GM23338 (cell line): ENCODE data around the gene HELB.

Experiments
- EZH2 ChIP-seq: fragments of 200-600 bp; sonication (generic); IDR thresholded peaks from one replicate; pipeline ENCODE4 v1.8.0; 2017; ENCODE audit warnings: antibody characterized with exemption, mild to moderate bottlenecking, low read depth; ENCODE audit not compliant: unreplicated experiment
- JUNB ChIP-seq: IDR thresholded peaks from one replicate; pipeline ENCODE4 v1.6.1; 2016; ENCODE audit warnings: antibody characterized with exemption; ENCODE audit not compliant: unreplicated experiment
- POLR2AphosphoS5 ChIP-seq: IDR thresholded peaks from 2 replicates; pipeline ENCODE4 v1.6.1; 2016; ENCODE audit warnings: antibody characterized with exemption, low read depth
- ZNF114 ChIP-seq: fragments of 250-450 bp; sonication (Bioruptor Pico); IDR thresholded peaks from 2 replicates; pipeline ENCODE4 v1.5.0; 2020; ENCODE audit warnings: mild to moderate bottlenecking, moderate library complexity
- ZNF331 ChIP-seq: fragments of 250-450 bp; sonication (Bioruptor Pico); IDR thresholded peaks from 2 replicates; pipeline ENCODE4 v1.5.0; 2020; ENCODE audit warnings: low read depth, mild to moderate bottlenecking, moderate library complexity
- TF ChIP-seq, protein P1 (sequence below), 2 experiments: fragments of 200-600 bp in 1 of 2; sonication (generic) in 1 of 2; conservative IDR thresholded peaks; 2 replicates each; pipeline versions ENCODE4 v1.5.1 to v1.6.1; 2016 to 2017; ENCODE audit warnings: antibody characterized with exemption in 2 of 2, low read depth in 2 of 2, mild to moderate bottlenecking in 2 of 2, moderate library complexity in 1 of 2

DNA sequence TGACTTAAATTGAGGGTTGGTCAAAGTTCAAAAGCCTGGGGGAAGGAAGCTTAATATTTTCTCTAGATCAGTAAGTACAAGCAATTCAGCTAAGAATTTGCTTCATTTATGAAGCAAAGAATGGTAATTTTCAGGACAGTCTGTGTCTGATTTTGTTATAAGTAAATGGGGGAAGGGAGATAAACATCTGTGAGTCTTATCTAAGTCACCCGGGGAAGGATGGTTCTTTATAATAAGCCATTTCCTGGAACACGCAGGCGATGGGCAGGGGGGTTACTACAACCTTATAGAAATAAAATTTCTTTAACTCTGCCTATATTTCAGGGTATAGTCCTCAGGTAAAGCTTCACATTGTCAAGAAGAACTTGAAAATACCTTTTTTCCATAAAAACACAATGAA lies 42.9 kb downstream of the HELB start:
- TF ChIP-seq EZH2 (no peak), ZNF114 (CRISPR knock-in tag) (no peak), POLR2AphosphoS5 (no peak), ZNF331 (CRISPR knock-in tag) (no peak), JUNB (no peak)
- TF ChIP-seq, protein P1, sequence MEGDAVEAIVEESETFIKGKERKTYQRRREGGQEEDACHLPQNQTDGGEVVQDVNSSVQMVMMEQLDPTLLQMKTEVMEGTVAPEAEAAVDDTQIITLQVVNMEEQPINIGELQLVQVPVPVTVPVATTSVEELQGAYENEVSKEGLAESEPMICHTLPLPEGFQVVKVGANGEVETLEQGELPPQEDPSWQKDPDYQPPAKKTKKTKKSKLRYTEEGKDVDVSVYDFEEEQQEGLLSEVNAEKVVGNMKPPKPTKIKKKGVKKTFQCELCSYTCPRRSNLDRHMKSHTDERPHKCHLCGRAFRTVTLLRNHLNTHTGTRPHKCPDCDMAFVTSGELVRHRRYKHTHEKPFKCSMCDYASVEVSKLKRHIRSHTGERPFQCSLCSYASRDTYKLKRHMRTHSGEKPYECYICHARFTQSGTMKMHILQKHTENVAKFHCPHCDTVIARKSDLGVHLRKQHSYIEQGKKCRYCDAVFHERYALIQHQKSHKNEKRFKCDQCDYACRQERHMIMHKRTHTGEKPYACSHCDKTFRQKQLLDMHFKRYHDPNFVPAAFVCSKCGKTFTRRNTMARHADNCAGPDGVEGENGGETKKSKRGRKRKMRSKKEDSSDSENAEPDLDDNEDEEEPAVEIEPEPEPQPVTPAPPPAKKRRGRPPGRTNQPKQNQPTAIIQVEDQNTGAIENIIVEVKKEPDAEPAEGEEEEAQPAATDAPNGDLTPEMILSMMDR (conservative IDR thresholded peaks at IDR 0.05; ENCODE audit: low read depth in 2 of 2) = no peak
